Ovary (tissue), 3 donors: ENCODE data around the gene SYT11.

ENCODE experiments used
- CTCF ChIP-seq, 3 donors: fragments of 450-650 bp in 2 of 3; fragments of 200-600 bp in 1 of 3; IDR thresholded peaks; one replicate each; pipeline versions ENCODE4 v1.5.1 to v1.8.0; 2016 to 2022; ENCODE audit warnings: antibody characterized with exemption in 3 of 3, mild to moderate bottlenecking in 1 of 3
- POLR2A ChIP-seq: fragments of 450-650 bp; IDR thresholded peaks from one replicate; pipeline ENCODE4 v1.6.1; 2017; ENCODE audit warnings: antibody characterized with exemption, mild to moderate bottlenecking, moderate library complexity
- donor health status: DM: no; HTN: no; CAD: no.

GRCh38 chr1:155882235-155882634 is 22.9 kb downstream of the SYT11 start:
- TF ChIP-seq CTCF (IDR thresholded peaks at IDR 0.05) (no peak), POLR2A (no peak)
